ENCODE results near the gene TBC1D16.

DNA sequence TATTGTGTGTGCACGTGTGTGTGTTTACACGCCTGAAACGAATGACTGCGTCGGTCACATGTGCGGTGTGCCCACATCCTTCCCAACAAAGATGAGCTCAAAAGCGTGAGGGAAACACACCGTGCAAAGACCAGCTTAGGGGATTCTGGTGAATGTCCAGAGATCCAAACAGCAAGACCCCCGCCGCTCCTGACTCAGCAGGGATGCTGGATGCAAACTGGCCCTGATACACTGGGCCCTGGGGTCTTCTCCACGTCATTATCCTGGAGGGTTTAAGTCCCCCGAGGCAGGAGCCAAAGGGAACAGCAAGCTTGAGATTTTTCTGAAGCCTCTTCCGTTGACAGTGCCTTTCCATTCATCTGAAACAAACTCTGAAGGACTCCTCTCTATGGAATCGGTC lies 59.2 kb downstream of the TBC1D16 start:
- TF ChIP-seq EZH2 (IDR thresholded peaks at IDR 0.05; ENCODE audit: insufficient read depth, poor library complexity, severe bottlenecking), result no peak
- TF ChIP-seq EZH2phosphoT487 (IDR thresholded peaks at IDR 0.05; ENCODE audit: insufficient read depth, low read depth), result no peak

Measured in GM23248 (cell line).